Small intestine (tissue), 7 donors: ENCODE data around the gene PIEZO1. TPM values are rescaled to one million over a fixed set of nuclear protein-coding genes. Genes with fewer than 3 reads are reported as not detected.

Source experiments
- DNase-seq, 2 donors: peaks; one replicate each; pipeline versions ENCODE4 v3.0.0 to v3.0.0-alpha.2; 2013
- FAIRE-seq: peaks from 2 replicates; lab custom pipeline; 2012; peaks lifted over from hg19 to GRCh38; lab: Jason Lieb, UNC
- H3K27ac ChIP-seq, 3 donors: one replicate each; pipeline ENCODE4 v1.5.1; 2013; ENCODE audit warnings: low read length in 2 of 3, mild to moderate bottlenecking in 2 of 3, control low read depth in 1 of 3, inconsistent platforms in 1 of 3, low read depth in 1 of 3, moderate library complexity in 1 of 3
- H3K27me3 ChIP-seq, 3 donors: one replicate each; pipeline ENCODE4 v1.6.1; 2013; ENCODE audit warnings: low read length in 3 of 3, inconsistent platforms in 1 of 3; ENCODE audit not compliant: control insufficient read depth in 3 of 3, insufficient read depth in 3 of 3
- H3K36me3 ChIP-seq, 3 donors: one replicate each; pipeline ENCODE4 v1.6.1; 2013; ENCODE audit warnings: low read length in 3 of 3, inconsistent platforms in 1 of 3, low read depth in 1 of 3, mild to moderate bottlenecking in 1 of 3, moderate library complexity in 1 of 3; ENCODE audit not compliant: control insufficient read depth in 3 of 3, insufficient read depth in 2 of 3
- H3K4me1 ChIP-seq, 3 donors: one replicate each; pipeline ENCODE4 v1.6.1; 2013; ENCODE audit warnings: low read length in 2 of 3, inconsistent platforms in 1 of 3, low read depth in 1 of 3, mild to moderate bottlenecking in 1 of 3, moderate library complexity in 1 of 3; ENCODE audit not compliant: control insufficient read depth in 3 of 3, insufficient read depth in 2 of 3
- H3K4me3 ChIP-seq, 3 donors: one replicate each; pipeline ENCODE4 v1.5.1; 2013; ENCODE audit warnings: low read length in 3 of 3, control low read depth in 1 of 3, inconsistent platforms in 1 of 3, low read depth in 1 of 3, mild to moderate bottlenecking in 1 of 3, moderate library complexity in 1 of 3
- H3K9me3 ChIP-seq, 2 donors: one replicate each; pipeline ENCODE4 v1.6.1; 2013; ENCODE audit warnings: low read depth in 1 of 2, low read length in 1 of 2; ENCODE audit not compliant: control insufficient read depth in 2 of 2, insufficient read depth in 1 of 2
- WGBS, 3 donors: extraction: QIAGEN DNeasy Blood & Tissue Kit; methylation state at CpG; one replicate each; pipeline ENCODE4 v1.1.7; 2013; 5-methylcytosine and 5-hydroxymethylcytosine counted together
- polyA plus RNA-seq, 4 donors: library from polyadenylated mRNA; stranded (reverse) in 3 of 4; unstranded in 1 of 4; fragments of 200-250 nt in 3 of 4; fragments of 120-200 nt in 1 of 4; gene quantifications; one replicate each; pipeline versions ENCODE4 v1.2.1 to v1.2.3, GENCODE V29; 2013
- donor health status: healthy with polysubstance abuse.
- donor health status: control.
- donor health status: control.
- donor health status: Bipolar disorder and iron deficiency.
- donor health status: healthy.

Gene PIEZO1
- polyA plus RNA-seq, 4 donors = 22.8 to 95.0 (median 57.7) TPM

DNA sequence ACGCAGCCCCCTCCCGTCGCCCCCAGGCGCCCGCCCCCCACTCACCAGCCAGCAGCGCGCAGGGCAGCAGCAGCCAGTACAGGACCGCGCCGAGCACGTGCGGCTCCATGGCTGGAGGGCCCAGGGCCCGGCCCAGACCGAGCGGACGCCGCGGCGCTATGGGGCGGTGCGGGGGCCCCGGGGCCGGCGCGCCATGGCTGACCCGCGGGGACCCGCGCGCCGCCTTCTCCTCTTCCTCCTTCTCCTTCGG is 239 bp downstream of the PIEZO1 start:
- H3K4me1 ChIP-seq = peaks cover 3 to 48% (median 17%) of the 10 kb centered on the region in 3 donors
- H3K4me3 ChIP-seq = peak overlapping the region in 2 of 3 donors; percentile 73 to 91
- WGBS, 3 donors = 0 to 4% (median 1%) methylated on average over 9 to 32 of the region's 32 CpGs
- no peaks in the 10 kb centered on the region for H3K27me3 ChIP-seq
- no peak for DNase-seq
- H3K9me3 ChIP-seq = no peaks in the 10 kb centered on the region
- peaks cover 0 to 14% (median 0%) of the 10 kb centered on the region in 3 donors for H3K36me3 ChIP-seq
- no peak for FAIRE-seq
- peak overlapping the region in 2 of 3 donors; percentile 71 to 83 for H3K27ac ChIP-seq

DNA sequence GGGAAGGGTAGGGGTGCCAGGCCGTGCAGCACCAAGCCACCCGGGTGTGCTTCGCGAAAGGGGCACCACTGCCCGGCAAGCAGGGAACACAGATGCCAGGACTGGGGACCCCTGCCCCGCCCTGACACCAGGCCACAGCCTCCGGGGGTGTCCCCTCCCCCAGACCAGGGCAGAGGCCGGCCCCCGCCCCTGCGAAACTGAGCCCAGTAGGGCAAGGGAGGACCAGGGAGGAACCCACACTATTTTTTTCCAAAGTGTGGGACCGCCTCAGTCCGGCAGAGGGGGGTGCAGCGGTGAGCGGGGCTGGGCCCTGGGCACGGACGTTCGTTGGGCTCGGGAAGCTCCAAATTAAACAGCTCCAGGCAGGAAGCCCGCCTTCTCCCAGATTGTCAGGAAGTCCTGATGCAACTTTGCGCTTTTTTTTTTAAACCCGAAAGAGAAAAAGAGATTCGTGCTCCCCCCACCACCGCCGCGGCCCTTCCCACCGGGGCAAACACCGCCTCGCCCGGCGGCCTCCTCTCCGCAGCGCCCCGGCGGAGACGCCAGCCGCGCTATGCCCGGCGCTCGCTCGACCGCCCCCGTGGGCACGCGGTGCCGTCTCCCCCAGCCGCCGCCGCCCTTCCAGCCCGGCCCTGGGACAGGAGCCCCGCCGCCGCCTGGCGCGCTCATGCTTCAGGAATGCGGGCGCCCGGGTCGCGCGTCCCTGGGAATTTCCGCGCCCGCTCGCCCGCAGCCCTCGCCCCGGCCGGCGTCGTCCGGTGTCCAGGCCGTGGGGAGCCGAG is 755 bp downstream of the PIEZO1 start:
- peak overlapping the region; percentile 55 to 91 (median 73) for H3K4me3 ChIP-seq
- FAIRE-seq (no peak), DNase-seq (peak; percentile 55 to 84)
- H3K9me3 ChIP-seq = no peaks in the 10 kb centered on the region
- H3K27me3 ChIP-seq = no peaks in the 10 kb centered on the region
- peak overlapping the region; percentile 55 to 83 (median 71) for H3K27ac ChIP-seq
- H3K4me1 ChIP-seq = peaks cover 3 to 53% (median 20%) of the 10 kb centered on the region in 3 donors
- peaks cover 0 to 16% (median 0%) of the 10 kb centered on the region in 3 donors for H3K36me3 ChIP-seq
- WGBS, 3 donors = 2 to 6% (median 4%) methylated on average over 35 to 74 of the region's 74 CpGs

DNA sequence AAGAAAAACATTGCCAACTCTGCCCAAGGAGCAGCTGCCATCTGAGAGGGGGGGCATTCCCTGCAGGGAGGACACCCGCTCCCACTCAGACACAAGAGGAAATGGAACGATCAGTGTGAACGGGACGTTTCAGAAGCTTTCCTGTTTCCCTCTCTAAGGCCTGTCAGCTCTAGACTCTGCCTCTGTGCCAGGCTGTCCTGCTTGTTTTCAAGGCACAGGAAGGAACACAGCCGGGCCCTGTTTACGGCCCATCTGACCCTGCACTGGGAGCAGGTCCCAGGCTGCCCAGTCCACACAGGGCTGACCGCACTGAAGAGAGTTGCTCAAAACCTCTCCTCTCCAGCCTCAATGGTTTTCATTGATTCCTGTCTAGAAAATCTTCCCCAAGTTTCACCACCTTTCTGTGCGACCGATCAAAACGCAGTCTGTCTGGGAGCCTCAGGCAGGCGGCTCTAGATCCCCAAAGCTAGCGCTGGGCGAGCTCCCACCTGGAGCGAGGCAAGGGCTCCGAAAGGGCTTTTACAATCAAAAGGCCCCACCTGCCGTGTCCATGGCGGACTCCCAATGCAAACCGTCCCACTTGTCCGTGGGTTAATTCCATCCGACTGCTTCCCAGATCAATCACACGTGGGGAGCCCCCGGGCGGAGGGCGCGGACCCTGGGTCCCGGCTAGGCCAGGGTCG is 1.5 kb downstream of the PIEZO1 start:
- peaks cover 3 to 53% (median 20%) of the 10 kb centered on the region in 3 donors for H3K4me1 ChIP-seq
- H3K4me3 ChIP-seq = peak overlapping the region; percentile 55 to 91 (median 73)
- H3K36me3 ChIP-seq = peaks cover 0 to 16% (median 0%) of the 10 kb centered on the region in 3 donors
- no peaks in the 10 kb centered on the region for H3K9me3 ChIP-seq
- DNase-seq (no peak), FAIRE-seq (no peak)
- H3K27me3 ChIP-seq = no peaks in the 10 kb centered on the region
- peak overlapping the region; percentile 55 to 83 (median 71) for H3K27ac ChIP-seq
- 22 to 48% (median 47%) methylated on average over 27 of the region's 27 CpGs for WGBS, 3 donors

DNA sequence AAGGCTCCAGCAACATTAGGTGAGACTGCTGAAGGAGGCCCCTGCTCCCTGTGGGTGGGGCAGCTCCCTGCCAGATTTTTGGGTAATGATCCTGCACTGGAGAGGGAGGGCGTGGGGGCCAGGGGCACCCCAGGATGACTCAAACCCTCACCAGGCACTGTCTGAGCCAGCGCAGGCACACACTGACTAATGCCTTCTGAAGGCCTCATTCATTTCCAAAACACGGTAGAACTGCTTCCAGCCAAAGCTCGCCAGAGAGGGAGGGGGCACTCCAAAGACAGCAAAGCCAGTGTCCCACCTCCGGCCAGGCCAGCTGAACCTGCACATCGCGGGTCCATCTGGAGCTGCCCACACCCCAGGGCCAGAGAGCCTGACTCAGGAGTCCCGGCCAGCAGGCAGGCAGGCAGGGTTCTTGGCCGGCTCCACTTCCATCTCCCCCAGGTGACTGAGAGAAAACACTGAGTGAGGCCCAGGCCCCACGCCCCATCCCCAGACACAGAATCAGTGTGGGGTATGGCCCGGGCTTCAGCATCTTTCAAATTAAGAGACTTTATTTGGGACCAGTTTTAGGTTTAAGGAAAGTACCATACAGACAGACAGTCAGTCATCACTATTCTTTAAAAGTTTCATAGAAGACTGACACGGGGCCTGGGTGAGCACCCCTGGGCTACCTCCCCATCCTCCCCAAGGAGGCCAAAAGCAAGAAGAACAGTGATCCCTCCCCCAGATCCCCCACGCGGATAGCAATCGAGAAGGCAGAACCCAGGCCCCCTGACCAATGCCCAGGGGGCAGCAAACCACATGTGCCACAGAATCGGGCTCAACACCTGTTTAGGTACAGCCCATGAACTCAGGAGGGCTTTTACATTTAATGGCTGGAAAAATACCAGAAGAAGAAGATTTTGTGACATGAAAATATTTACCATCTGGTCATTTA is 2.3 kb downstream of the PIEZO1 start:
- no peak overlapping the region for H3K4me3 ChIP-seq
- 58 to 74% (median 66%) methylated on average over 16 of the region's 16 CpGs for WGBS, 3 donors
- peaks cover 3 to 51% (median 20%) of the 10 kb centered on the region in 3 donors for H3K4me1 ChIP-seq
- DNase-seq (no peak), FAIRE-seq (no peak)
- peak overlapping the region in 2 of 3 donors; percentile 71 to 83 for H3K27ac ChIP-seq
- no peaks in the 10 kb centered on the region for H3K27me3 ChIP-seq
- no peaks in the 10 kb centered on the region for H3K9me3 ChIP-seq
- H3K36me3 ChIP-seq = peaks cover 0 to 23% (median 0%) of the 10 kb centered on the region in 3 donors

DNA sequence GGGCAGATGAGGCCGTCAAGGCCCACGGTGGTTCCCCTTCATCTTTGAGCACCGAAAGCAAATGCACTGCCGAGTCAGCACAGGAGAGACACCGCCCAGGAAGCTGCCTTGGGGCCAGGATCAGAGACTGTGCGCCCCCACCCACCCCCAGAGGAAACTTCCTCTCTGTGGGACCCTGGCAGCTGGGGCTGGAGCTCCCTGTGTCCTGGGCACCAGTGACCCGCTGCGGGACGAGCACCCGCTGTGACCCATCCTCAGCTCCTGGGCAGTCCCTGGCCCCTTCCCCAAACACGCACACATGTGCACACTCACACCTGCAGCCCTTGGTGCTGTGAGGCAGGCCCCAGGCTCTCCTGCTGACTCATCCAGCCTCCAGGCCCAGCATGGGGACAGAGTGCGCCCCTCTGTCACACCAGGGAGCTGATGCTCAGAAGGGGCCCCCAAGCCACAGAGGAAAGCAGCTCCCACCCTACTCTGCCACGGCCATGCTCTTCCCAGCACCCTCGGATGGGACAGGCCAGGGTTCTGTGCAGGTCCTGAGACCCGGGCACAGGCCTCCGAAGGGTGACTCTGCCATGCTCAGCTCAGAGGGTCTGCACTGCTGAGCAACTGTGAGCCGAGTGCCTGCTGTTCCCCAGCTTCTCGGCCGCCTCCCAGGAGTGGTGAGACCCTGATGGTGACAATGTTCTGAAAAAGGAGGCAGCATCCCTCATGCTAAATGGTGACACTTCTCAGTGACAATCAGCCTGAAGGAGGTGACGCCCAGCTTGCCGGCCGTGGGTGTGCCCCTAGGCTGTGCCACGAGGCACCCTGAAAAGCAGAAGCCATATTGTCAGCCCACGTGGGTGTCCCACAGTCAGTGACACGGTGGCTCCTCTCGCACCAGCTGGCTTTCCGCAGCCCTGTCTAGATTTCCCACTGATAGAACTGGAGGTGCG is 3.6 kb downstream of the PIEZO1 start:
- Histone ChIP-seq H3K27me3 (no peaks in the 10 kb centered on the region), H3K9me3 (no peaks in the 10 kb centered on the region), H3K4me3 (no peak overlapping the region), H3K4me1 (peaks cover 3 to 44% (median 20%) of the 10 kb centered on the region in 3 donors), H3K36me3 (peaks cover 0 to 36% (median 0%) of the 10 kb centered on the region in 3 donors), H3K27ac (peak overlapping the region in 2 of 3 donors; percentile 60 to 71)
- 61 to 74% (median 67%) methylated on average over 24 to 28 of the region's 28 CpGs for WGBS, 3 donors
- FAIRE-seq (no peak), DNase-seq (no peak)

DNA sequence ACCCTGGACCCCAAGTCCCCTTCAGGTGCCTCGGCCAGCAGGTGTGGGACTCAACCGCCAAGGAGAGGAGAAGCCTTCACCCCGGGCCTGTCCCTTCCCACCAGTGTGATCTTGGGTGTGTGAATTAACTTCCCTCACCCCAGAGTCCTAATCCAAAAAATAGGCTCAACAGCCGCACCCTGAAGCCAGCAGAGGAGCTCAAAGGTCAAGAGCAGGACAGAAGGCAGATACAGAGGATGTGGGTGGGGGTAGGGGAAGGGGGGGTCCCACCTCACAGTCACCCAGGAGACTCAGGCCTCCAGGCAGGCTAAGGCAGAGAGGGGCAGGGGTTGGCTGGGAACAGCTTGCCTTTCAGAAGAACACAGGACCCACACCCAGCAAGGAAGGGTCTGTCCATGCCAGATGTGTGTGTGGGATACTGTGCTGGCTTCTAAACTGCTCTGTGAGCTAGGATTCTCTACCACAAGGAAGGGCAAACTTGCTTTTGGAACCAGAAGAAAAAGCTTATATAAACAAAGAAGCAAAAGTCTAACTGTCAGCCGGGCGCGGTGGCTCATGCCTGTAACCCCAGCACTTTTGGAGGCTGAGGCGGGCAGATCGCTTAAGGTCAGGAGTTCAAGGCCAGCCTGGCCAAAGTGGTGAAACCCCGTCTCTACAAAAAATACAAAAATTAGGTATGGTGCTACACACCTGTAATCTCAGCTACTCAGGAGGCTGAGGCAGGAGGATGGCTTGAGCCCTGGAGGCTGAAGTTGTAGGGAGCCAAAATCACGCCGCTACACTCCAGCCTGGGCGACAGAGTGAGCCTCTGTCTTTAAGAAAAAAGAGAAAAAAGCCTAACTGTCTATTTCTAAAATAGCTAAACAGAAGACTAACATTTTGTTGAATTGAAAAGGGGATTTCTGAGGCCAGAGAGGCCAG is 4.6 kb downstream of the PIEZO1 start:
- H3K4me1 ChIP-seq = peaks cover 3 to 40% (median 20%) of the 10 kb centered on the region in 3 donors
- no peak overlapping the region for H3K4me3 ChIP-seq
- peak overlapping the region; percentile 28 to 54 (median 29) for H3K27ac ChIP-seq

More for the DNA sequence above, 4.6 kb downstream of the PIEZO1 start:
- Histone ChIP-seq H3K9me3 (no peaks in the 10 kb centered on the region), H3K36me3 (peaks cover 0 to 42% (median 0%) of the 10 kb centered on the region in 3 donors), H3K27me3 (no peaks in the 10 kb centered on the region)
- FAIRE-seq = no peak
- peak in 1 of 2 donors; percentile 49 for DNase-seq
- WGBS, 3 donors = 36 to 48% (median 39%) methylated on average over 13 of the region's 13 CpGs
